Immature natural killer cell (primary cell): ENCODE data around the gene CPS1. TPM values are rescaled to one million over a fixed set of nuclear protein-coding genes. Genes with fewer than 3 reads are reported as not detected.

Source experiments
- DNase-seq, 3 donors: peaks; one replicate each; pipeline ENCODE4 v3.0.0; 2022; ENCODE audit warnings: mixed read lengths in 1 of 3
- H3K27ac Mint-ChIP-seq, 6 donors: one replicate each; pipeline ENCODE4 v1.8.0; 2020; ENCODE audit warnings: mixed read lengths in 6 of 6, mild to moderate bottlenecking in 5 of 6, inconsistent platforms in 4 of 6, moderate library complexity in 3 of 6
- H3K27me3 Mint-ChIP-seq, 3 donors: one replicate each; pipeline ENCODE4 v1.8.0; 2020 to 2021; ENCODE audit warnings: low read depth in 3 of 3, mild to moderate bottlenecking in 3 of 3, mixed read lengths in 3 of 3, moderate library complexity in 3 of 3, inconsistent platforms in 1 of 3
- H3K36me3 Mint-ChIP-seq, 3 donors: one replicate each; pipeline ENCODE4 v1.8.0; 2020; ENCODE audit warnings: mixed read lengths in 3 of 3, inconsistent platforms in 2 of 3, mild to moderate bottlenecking in 2 of 3
- H3K4me1 Mint-ChIP-seq, 2 donors: one replicate each; pipeline ENCODE4 v1.8.0; 2020; ENCODE audit warnings: inconsistent platforms in 2 of 2, mild to moderate bottlenecking in 2 of 2, mixed read lengths in 2 of 2, moderate library complexity in 1 of 2
- H3K4me3 Mint-ChIP-seq, 5 donors: one replicate each; pipeline ENCODE4 v1.8.0; 2020; ENCODE audit warnings: mild to moderate bottlenecking in 5 of 5, mixed read lengths in 5 of 5, inconsistent platforms in 3 of 5, moderate library complexity in 3 of 5
- H3K9me3 Mint-ChIP-seq, 6 donors: one replicate each; pipeline ENCODE4 v1.8.0; 2020; ENCODE audit warnings: mild to moderate bottlenecking in 6 of 6, mixed read lengths in 6 of 6, inconsistent platforms in 4 of 6, moderate library complexity in 3 of 6
- polyA plus RNA-seq, 3 donors: library from polyadenylated mRNA; unstranded; fragments of 300-500 nt; fragmentation: Illumina TruSeq; gene quantifications; one replicate each; pipeline ENCODE4 v1.2.3, GENCODE V29; 2021

Gene CPS1
- polyA plus RNA-seq, 3 donors from 2014 or later = not detected

GRCh38 chr2:210557721-210558120 lies 1.3 kb downstream of the CPS1 start:
- H3K27me3 Mint-ChIP-seq = peaks cover 0 to under 1% (median 0%) of the 10 kb centered on the region in 3 donors
- DNase-seq = no peak
- no peaks in the 10 kb centered on the region for H3K4me1 Mint-ChIP-seq
- H3K9me3 Mint-ChIP-seq = peaks cover 0 to 3% (median 0%) of the 10 kb centered on the region in 6 donors
- H3K36me3 Mint-ChIP-seq = no peaks in the 10 kb centered on the region
- H3K27ac Mint-ChIP-seq = no peak overlapping the region
- no peak overlapping the region for H3K4me3 Mint-ChIP-seq

GRCh38 chr2:210558708-210559107 lies 2.3 kb downstream of the CPS1 start:
- H3K9me3 Mint-ChIP-seq = peaks cover 0 to 3% (median 0%) of the 10 kb centered on the region in 6 donors
- DNase-seq = no peak
- H3K27me3 Mint-ChIP-seq = no peaks in the 10 kb centered on the region
- no peak overlapping the region for H3K4me3 Mint-ChIP-seq
- no peak overlapping the region for H3K27ac Mint-ChIP-seq
- no peaks in the 10 kb centered on the region for H3K36me3 Mint-ChIP-seq
- no peaks in the 10 kb centered on the region for H3K4me1 Mint-ChIP-seq

GRCh38 chr2:210559182-210559581 lies 2.8 kb downstream of the CPS1 start:
- peaks cover 0 to 3% (median 0%) of the 10 kb centered on the region in 6 donors for H3K9me3 Mint-ChIP-seq
- H3K4me3 Mint-ChIP-seq = no peak overlapping the region
- H3K4me1 Mint-ChIP-seq = no peaks in the 10 kb centered on the region
- no peak overlapping the region for H3K27ac Mint-ChIP-seq
- no peaks in the 10 kb centered on the region for H3K27me3 Mint-ChIP-seq
- H3K36me3 Mint-ChIP-seq = no peaks in the 10 kb centered on the region
- no peak for DNase-seq

GRCh38 chr2:210561475-210561874 lies 5.1 kb downstream of the CPS1 start:
- H3K9me3 Mint-ChIP-seq = no peaks in the 10 kb centered on the region
- no peak overlapping the region for H3K4me3 Mint-ChIP-seq
- no peaks in the 10 kb centered on the region for H3K36me3 Mint-ChIP-seq
- H3K27ac Mint-ChIP-seq = no peak overlapping the region
- no peak for DNase-seq
- H3K27me3 Mint-ChIP-seq = peaks cover 0 to 2% (median 0%) of the 10 kb centered on the region in 3 donors
- H3K4me1 Mint-ChIP-seq = no peaks in the 10 kb centered on the region

- Mint-ChIP-seq H3K36me3 (no peaks in the 10 kb centered on the region), H3K9me3 (no peaks in the 10 kb centered on the region), H3K27ac (no peak overlapping the region), H3K27me3 (peaks cover 0 to 2% (median 0%) of the 10 kb centered on the region in 3 donors), H3K4me3 (no peak overlapping the region), H3K4me1 (no peaks in the 10 kb centered on the region)
- no peak for DNase-seq
Measured at GRCh38 chr2:210562091-210562490, 5.7 kb downstream of the CPS1 start.

GRCh38 chr2:210562502-210563080 lies 6.2 kb downstream of the CPS1 start:
- Mint-ChIP-seq H3K27ac (no peak overlapping the region), H3K36me3 (no peaks in the 10 kb centered on the region), H3K4me1 (no peaks in the 10 kb centered on the region), H3K4me3 (no peak overlapping the region), H3K9me3 (no peaks in the 10 kb centered on the region), H3K27me3 (peaks cover 0 to 2% (median 0%) of the 10 kb centered on the region in 3 donors)
- DNase-seq = no peak

GRCh38 chr2:210567279-210567678 lies 10.9 kb downstream of the CPS1 start:
- peaks cover 0 to 1% (median 0%) of the 10 kb centered on the region in 6 donors for H3K9me3 Mint-ChIP-seq
- H3K27me3 Mint-ChIP-seq = peaks cover 2 to 4% (median 3%) of the 10 kb centered on the region in 3 donors

GRCh38 chr2:210568108-210568507 lies 11.7 kb downstream of the CPS1 start:
- H3K4me1 Mint-ChIP-seq = no peaks in the 10 kb centered on the region
- H3K4me3 Mint-ChIP-seq = no peak overlapping the region
- no peaks in the 10 kb centered on the region for H3K36me3 Mint-ChIP-seq
- DNase-seq = no peak
- no peak overlapping the region for H3K27ac Mint-ChIP-seq
- H3K27me3 Mint-ChIP-seq = peaks cover 2 to 4% (median 3%) of the 10 kb centered on the region in 3 donors
- peaks cover 0 to 1% (median 0%) of the 10 kb centered on the region in 6 donors for H3K9me3 Mint-ChIP-seq

More at GRCh38 chr2:210567279-210567678, 10.9 kb downstream of the CPS1 start:
- DNase-seq = no peak
- Mint-ChIP-seq H3K36me3 (no peaks in the 10 kb centered on the region), H3K4me1 (no peaks in the 10 kb centered on the region), H3K4me3 (no peak overlapping the region), H3K27ac (no peak overlapping the region)

GRCh38 chr2:210577263-210578071 lies 21.1 kb downstream of the CPS1 start:
- DNase-seq = peak in 1 of 3 donors; percentile 8
- H3K27me3 Mint-ChIP-seq = no peaks in the 10 kb centered on the region
- H3K9me3 Mint-ChIP-seq = no peaks in the 10 kb centered on the region
- H3K4me1 Mint-ChIP-seq = no peaks in the 10 kb centered on the region
- H3K4me3 Mint-ChIP-seq = no peak overlapping the region
- H3K27ac Mint-ChIP-seq = no peak overlapping the region
- no peaks in the 10 kb centered on the region for H3K36me3 Mint-ChIP-seq

GRCh38 chr2:210584834-210585233 lies 28.4 kb downstream of the CPS1 start:
- no peak for DNase-seq
- Mint-ChIP-seq H3K27ac (no peak overlapping the region), H3K9me3 (peaks cover 0 to 4% (median 0%) of the 10 kb centered on the region in 6 donors), H3K27me3 (peaks cover 0 to 5% (median 0%) of the 10 kb centered on the region in 3 donors), H3K4me1 (no peaks in the 10 kb centered on the region), H3K36me3 (no peaks in the 10 kb centered on the region), H3K4me3 (no peak overlapping the region)

- peaks cover 0 to 5% (median 0%) of the 10 kb centered on the region in 3 donors for H3K27me3 Mint-ChIP-seq
- no peak overlapping the region for H3K4me3 Mint-ChIP-seq
- no peaks in the 10 kb centered on the region for H3K4me1 Mint-ChIP-seq
- no peak for DNase-seq
- H3K36me3 Mint-ChIP-seq = no peaks in the 10 kb centered on the region
- H3K9me3 Mint-ChIP-seq = peaks cover 0 to 4% (median 0%) of the 10 kb centered on the region in 6 donors
- no peak overlapping the region for H3K27ac Mint-ChIP-seq
Measured at GRCh38 chr2:210586381-210586780, 30.0 kb downstream of the CPS1 start.

- no peak for DNase-seq
Measured at GRCh38 chr2:210591663-210592062, 35.3 kb downstream of the CPS1 start.

GRCh38 chr2:210592726-210593125 lies 36.3 kb downstream of the CPS1 start:
- Mint-ChIP-seq H3K36me3 (no peaks in the 10 kb centered on the region), H3K4me3 (no peak overlapping the region), H3K27ac (no peak overlapping the region), H3K4me1 (no peaks in the 10 kb centered on the region), H3K9me3 (peaks cover 0 to 2% (median under 1%) of the 10 kb centered on the region in 6 donors), H3K27me3 (peaks cover 0 to 2% (median 0%) of the 10 kb centered on the region in 3 donors)
- DNase-seq = no peak

More at GRCh38 chr2:210591663-210592062, 35.3 kb downstream of the CPS1 start:
- Mint-ChIP-seq H3K27ac (no peak overlapping the region), H3K4me1 (no peaks in the 10 kb centered on the region), H3K27me3 (peaks cover 0 to 2% (median 0%) of the 10 kb centered on the region in 3 donors), H3K4me3 (no peak overlapping the region), H3K9me3 (peaks cover 0 to 2% (median 0%) of the 10 kb centered on the region in 6 donors), H3K36me3 (no peaks in the 10 kb centered on the region)

- peaks cover 0 to 2% (median 0%) of the 10 kb centered on the region in 3 donors for H3K27me3 Mint-ChIP-seq
- H3K9me3 Mint-ChIP-seq = peaks cover 0 to 7% (median under 1%) of the 10 kb centered on the region in 6 donors
- no peak overlapping the region for H3K27ac Mint-ChIP-seq
- no peak overlapping the region for H3K4me3 Mint-ChIP-seq
- no peaks in the 10 kb centered on the region for H3K4me1 Mint-ChIP-seq
- no peak for DNase-seq
- H3K36me3 Mint-ChIP-seq = no peaks in the 10 kb centered on the region
Measured at GRCh38 chr2:210593166-210593565, 36.8 kb downstream of the CPS1 start.
